NCI-H2196 treated with DMSO at 0.1 percent for 48 hours (cell line): ENCODE measurements around the gene POU5F2.

Source experiments
- DNase-seq: peaks from one replicate; lab custom pipeline; 2025; ENCODE audit not compliant: unreplicated experiment; lab: John Stamatoyannopoulos, UW

The POU5F2 gene

GRCh38 chr5:93717162-93717561, 24.2 kb downstream of the POU5F2 start:
- no peak for DNase-seq

GRCh38 chr5:93716453-93716852, 24.9 kb downstream of the POU5F2 start:
- no peak for DNase-seq

GRCh38 chr5:93715761-93716160, 25.6 kb downstream of the POU5F2 start:
- DNase-seq, result no peak

GRCh38 chr5:93715327-93715726, 26.1 kb downstream of the POU5F2 start:
- no peak for DNase-seq

GRCh38 chr5:93708442-93708841, 33.0 kb downstream of the POU5F2 start:
- no peak for DNase-seq

- DNase-seq, result no peak
These were observed 35.5 kb downstream of the POU5F2 start for GRCh38 chr5:93705896-93706295.

GRCh38 chr5:93704996-93705395, 36.4 kb downstream of the POU5F2 start:
- no peak for DNase-seq

GRCh38 chr5:93691997-93692396, 49.4 kb downstream of the POU5F2 start:
- no peak for DNase-seq
